ENCODE data around the gene TNPO2.
A peak's percentile ranks its signal among the peaks of the same experiment; 100 is the strongest.

TNPO2 gene

GRCh38 chr19:12705654-12706331, 17.9 kb downstream of the TNPO2 start:
- POLR2A ChIA-PET: interaction anchor here (0.6 kb wide), 1 partner anchor 14 kb away, joined by 4 read pairs; no protein-coding TSS in a partner anchor
- Histone ChIP-seq H3K27ac (ENCODE audit: extremely low read depth, low read depth, low read length) (no peak overlapping the region), H3K4me1 (ENCODE audit: control insufficient read depth, insufficient read depth, low read length) (no peaks in the 10 kb centered on the region), H3K4me3 (ENCODE audit: low read depth, low read length) (no peak overlapping the region), H3K9me3 (ENCODE audit: control insufficient read depth, insufficient read depth, low read depth, low read length) (no peaks in the 10 kb centered on the region), H3K36me3 (ENCODE audit: control insufficient read depth in 2 of 2, insufficient read depth in 1 of 2, low read length in 2 of 2) (peaks cover 63 to 97% of the 10 kb centered on the region in 2 experiments)
- no peak for TF ChIP-seq ZNF843 (tag by site-specific recombination; IDR thresholded peaks at IDR 0.05)
- peak; percentile 69 for TF ChIP-seq SCRT2 (tag by site-specific recombination; IDR thresholded peaks at IDR 0.05)
- CTCF ChIA-PET: no interaction called here

GRCh38 chr19:12705169-12705568, 18.6 kb downstream of the TNPO2 start:
- no peak overlapping the region for H3K27ac ChIP-seq (ENCODE audit: extremely low read depth, low read depth, low read length)
- no peak overlapping the region for H3K4me3 ChIP-seq (ENCODE audit: low read depth, low read length)
- H3K4me1 ChIP-seq (ENCODE audit: control insufficient read depth, insufficient read depth, low read length): no peaks in the 10 kb centered on the region
- POLR2A ChIA-PET: no interaction called here
- peaks cover 61 to 96% of the 10 kb centered on the region in 2 experiments for H3K36me3 ChIP-seq (ENCODE audit: control insufficient read depth in 2 of 2, insufficient read depth in 1 of 2, low read length in 2 of 2)
- CTCF ChIA-PET: no interaction called here
- no peak for TF ChIP-seq ZNF211 (tag by site-specific recombination; IDR thresholded peaks at IDR 0.05; ENCODE audit: low read depth)
- H3K9me3 ChIP-seq (ENCODE audit: control insufficient read depth, insufficient read depth, low read depth, low read length): no peaks in the 10 kb centered on the region

- POLR2A ChIA-PET: interaction anchor here (0.5 to 1.4 kb wide), 3 partner anchors 20 to 1420 kb away, joined by 3 to 16 read pairs (median 4); no protein-coding TSS in a partner anchor
- H3K9me3 ChIP-seq (ENCODE audit: control insufficient read depth, insufficient read depth, low read depth, low read length): no peaks in the 10 kb centered on the region
- H3K27ac ChIP-seq (ENCODE audit: extremely low read depth, low read depth, low read length): no peak overlapping the region
- no peak overlapping the region for H3K4me3 ChIP-seq (ENCODE audit: low read depth, low read length)
- H3K4me1 ChIP-seq (ENCODE audit: control insufficient read depth, insufficient read depth, low read length): no peaks in the 10 kb centered on the region
- peak; percentile 22; the same call in 1 of the 2 replicates for TF ChIP-seq PATZ1 (tag by site-specific recombination; IDR thresholded peaks at IDR 0.05)
- peak; percentile 72 for TF ChIP-seq SP2 (tag by site-specific recombination; IDR thresholded peaks at IDR 0.05)
- no peak for TF ChIP-seq ZEB2 (tag by site-specific recombination; IDR thresholded peaks at IDR 0.05)
- no peak for TF ChIP-seq SCRT1 (tag by site-specific recombination; IDR thresholded peaks at IDR 0.05; ENCODE audit: borderline replicate concordance)
- no peak for TF ChIP-seq ZBTB20 (tag by site-specific recombination; IDR thresholded peaks at IDR 0.05)
- TF ChIP-seq ZNF548 (tag by site-specific recombination; IDR thresholded peaks at IDR 0.05): no peak
- no peak for TF ChIP-seq ZNF354C (tag by site-specific recombination; IDR thresholded peaks at IDR 0.05; ENCODE audit: borderline replicate concordance, low read depth)
- TF ChIP-seq ZNF223 (tag by site-specific recombination; IDR thresholded peaks at IDR 0.05): no peak
- TF ChIP-seq ZNF221 (tag by site-specific recombination; IDR thresholded peaks at IDR 0.05; ENCODE audit: borderline replicate concordance): no peak
- TF ChIP-seq GLI2 (tag by site-specific recombination; IDR thresholded peaks at IDR 0.05; ENCODE audit: borderline replicate concordance, low read depth): no peak
- TF ChIP-seq ZNF580 (tag by site-specific recombination; IDR thresholded peaks at IDR 0.05): no peak
- TF ChIP-seq SP7 (tag by site-specific recombination; IDR thresholded peaks at IDR 0.05): no peak
- TF ChIP-seq OSR2 (tag by site-specific recombination; IDR thresholded peaks at IDR 0.05): no peak
- no peak for TF ChIP-seq BCL11B (tag by site-specific recombination; IDR thresholded peaks at IDR 0.05; ENCODE audit: low read depth)
- no peak for TF ChIP-seq ZBTB10 (tag by site-specific recombination; IDR thresholded peaks at IDR 0.05)
- TF ChIP-seq ZNF596 (tag by site-specific recombination; IDR thresholded peaks at IDR 0.05): no peak
- TF ChIP-seq GLIS1 (tag by site-specific recombination; IDR thresholded peaks at IDR 0.05): peak; percentile 45; the same call in 1 of the 2 replicates
- TF ChIP-seq ZFP3 (tag by site-specific recombination; IDR thresholded peaks at IDR 0.05; ENCODE audit: low read depth): no peak
- TF ChIP-seq ZFP37 (tag by site-specific recombination; IDR thresholded peaks at IDR 0.05): no peak
- H3K36me3 ChIP-seq (ENCODE audit: control insufficient read depth in 2 of 2, insufficient read depth in 1 of 2, low read length in 2 of 2): peaks cover 49 to 94% of the 10 kb centered on the region in 2 experiments
- CTCF ChIA-PET: interaction anchor here (1.0 kb wide), 1 partner anchor 54 kb away, joined by 3 read pairs; no protein-coding TSS in a partner anchor
Observed at GRCh38 chr19:12703046-12703445, 20.7 kb downstream of the TNPO2 start.
